ENCODE measurements around the gene DNA2.
"Not testable (repeated sequence)": the region's sequence is repeated elsewhere in the genome, so short reads cannot be mapped to it uniquely, and the experiment has no call there.

The DNA2 gene

DNA sequence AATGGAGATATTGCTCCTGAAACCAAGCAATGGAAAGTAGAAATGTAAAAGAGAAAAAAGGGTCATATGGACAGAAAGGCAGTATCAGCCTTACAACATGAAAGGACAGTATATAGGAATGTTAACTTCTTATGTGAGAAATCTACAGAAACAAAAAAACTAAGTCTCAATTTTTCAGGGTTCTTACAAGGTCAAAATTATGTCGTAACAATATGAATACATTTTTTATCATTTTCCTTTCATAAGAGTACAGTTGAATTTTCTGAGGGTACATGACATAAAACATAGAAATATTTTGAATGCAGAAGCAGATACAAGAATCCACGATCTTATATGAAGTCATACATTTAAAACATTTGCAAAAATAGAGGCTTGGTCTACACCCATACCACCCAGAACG lies 10.7 kb downstream of the DNA2 start:
- H3K9me3 ChIP-seq (ENCODE audit: control insufficient read depth in 5 of 5, low read length in 5 of 5), result no peaks in the 10 kb centered on the region
- no peaks in the 10 kb centered on the region for H3K27me3 ChIP-seq (ENCODE audit: control insufficient read depth in 5 of 5, insufficient read depth in 4 of 5, low read length in 5 of 5)
- no peak overlapping the region for H3K27ac ChIP-seq (ENCODE audit: low read depth, low read length)
- H3K9ac ChIP-seq (ENCODE audit: low read length in 5 of 5), result no peak overlapping the region
- peaks cover 0 to 8% (median 3%) of the 10 kb centered on the region in 5 donors for H3K36me3 ChIP-seq (ENCODE audit: control insufficient read depth in 5 of 5, insufficient read depth in 5 of 5, low read length in 5 of 5)
- no peak overlapping the region for H3K4me3 ChIP-seq (ENCODE audit: low read depth in 1 of 5, low read length in 5 of 5)
- no peaks in the 10 kb centered on the region for H3K4me1 ChIP-seq (ENCODE audit: control insufficient read depth in 5 of 5, insufficient read depth in 5 of 5, low read length in 5 of 5)

DNA sequence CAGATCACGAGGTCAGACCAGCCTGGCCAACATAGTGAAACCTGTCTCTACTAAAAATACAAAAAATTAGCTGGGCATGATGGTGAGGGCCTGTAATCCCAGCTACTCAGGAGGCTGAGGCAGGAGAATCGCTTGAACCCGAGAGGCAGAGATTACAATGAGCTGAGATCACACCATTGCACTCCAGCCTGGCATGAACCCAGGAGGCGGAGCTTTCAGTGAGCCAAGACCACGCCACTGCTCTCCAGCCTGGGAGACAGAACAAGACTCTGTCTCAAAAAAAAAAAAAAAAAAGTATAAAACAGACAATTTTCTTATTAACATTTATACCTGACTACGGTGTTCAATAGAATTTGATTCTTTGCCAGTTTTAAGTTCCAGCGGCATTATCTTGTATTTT lies 22.1 kb downstream of the DNA2 start:
- not testable (repeated sequence) for H3K27me3 ChIP-seq (ENCODE audit: control insufficient read depth in 5 of 5, insufficient read depth in 4 of 5, low read length in 5 of 5); H3K4me3 ChIP-seq (ENCODE audit: low read depth in 1 of 5, low read length in 5 of 5); H3K9ac ChIP-seq (ENCODE audit: low read length in 5 of 5); H3K9me3 ChIP-seq (ENCODE audit: control insufficient read depth in 5 of 5, low read length in 5 of 5); H3K4me1 ChIP-seq (ENCODE audit: control insufficient read depth in 5 of 5, insufficient read depth in 5 of 5, low read length in 5 of 5); H3K27ac ChIP-seq (ENCODE audit: low read depth, low read length); H3K36me3 ChIP-seq (ENCODE audit: control insufficient read depth in 5 of 5, insufficient read depth in 5 of 5, low read length in 5 of 5)

DNA sequence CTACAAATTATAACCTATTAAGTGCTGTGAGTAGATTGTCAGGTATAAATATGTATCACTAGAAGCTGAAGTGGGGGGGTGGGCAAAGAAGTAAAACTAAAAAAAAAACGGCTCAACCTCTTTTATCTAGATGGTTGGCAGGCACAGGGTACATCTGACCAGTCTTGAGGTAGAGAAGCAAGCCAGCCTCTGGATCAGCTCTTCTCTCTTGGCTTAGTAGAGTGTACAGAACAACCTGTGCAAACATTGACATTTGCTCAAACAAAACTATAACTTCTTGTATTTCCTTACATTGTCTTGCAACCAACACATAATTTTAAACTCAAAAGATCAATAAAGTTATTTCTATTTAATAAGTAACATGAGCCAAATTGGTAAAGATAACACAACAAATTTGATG lies 25.6 kb downstream of the DNA2 start:
- H3K27me3 ChIP-seq (ENCODE audit: control insufficient read depth in 5 of 5, insufficient read depth in 4 of 5, low read length in 5 of 5), result no peaks in the 10 kb centered on the region
- peaks cover 0 to 6% (median 0%) of the 10 kb centered on the region in 5 donors for H3K4me1 ChIP-seq (ENCODE audit: control insufficient read depth in 5 of 5, insufficient read depth in 5 of 5, low read length in 5 of 5)
- no peaks in the 10 kb centered on the region for H3K9me3 ChIP-seq (ENCODE audit: control insufficient read depth in 5 of 5, low read length in 5 of 5)
- H3K36me3 ChIP-seq (ENCODE audit: control insufficient read depth in 5 of 5, insufficient read depth in 5 of 5, low read length in 5 of 5), result peaks cover 0 to 8% (median 0%) of the 10 kb centered on the region in 5 donors
- H3K27ac ChIP-seq (ENCODE audit: low read depth, low read length), result no peak overlapping the region
- no peak overlapping the region for H3K9ac ChIP-seq (ENCODE audit: low read length in 5 of 5)
- no peak overlapping the region for H3K4me3 ChIP-seq (ENCODE audit: low read depth in 1 of 5, low read length in 5 of 5)

DNA sequence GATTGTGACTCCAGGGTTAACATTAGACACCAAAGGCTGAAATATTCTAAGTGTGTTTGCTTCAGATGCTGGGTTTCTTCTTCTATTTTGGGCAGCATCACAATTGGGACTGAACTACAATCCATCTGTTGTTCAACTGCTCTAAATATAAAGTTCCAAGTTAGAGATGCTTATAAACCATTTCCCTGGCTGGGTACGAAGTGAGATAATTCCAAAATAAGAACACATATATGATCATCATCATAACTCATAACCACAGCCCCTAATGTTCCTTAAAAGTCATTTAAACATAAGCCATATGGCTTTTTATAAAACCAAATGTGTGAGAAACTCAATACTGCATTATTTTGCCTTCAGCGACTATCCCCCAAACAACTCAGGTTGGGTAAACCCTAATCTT lies 28.8 kb downstream of the DNA2 start:
- no peaks in the 10 kb centered on the region for H3K4me1 ChIP-seq (ENCODE audit: control insufficient read depth in 5 of 5, insufficient read depth in 5 of 5, low read length in 5 of 5)
- H3K4me3 ChIP-seq (ENCODE audit: low read depth in 1 of 5, low read length in 5 of 5), result no peak overlapping the region
- no peaks in the 10 kb centered on the region for H3K27me3 ChIP-seq (ENCODE audit: control insufficient read depth in 5 of 5, insufficient read depth in 4 of 5, low read length in 5 of 5)
- H3K9me3 ChIP-seq (ENCODE audit: control insufficient read depth in 5 of 5, low read length in 5 of 5), result no peaks in the 10 kb centered on the region
- no peak overlapping the region for H3K27ac ChIP-seq (ENCODE audit: low read depth, low read length)
- H3K36me3 ChIP-seq (ENCODE audit: control insufficient read depth in 5 of 5, insufficient read depth in 5 of 5, low read length in 5 of 5), result peaks cover 0 to 8% (median 0%) of the 10 kb centered on the region in 5 donors
- no peak overlapping the region for H3K9ac ChIP-seq (ENCODE audit: low read length in 5 of 5)

DNA sequence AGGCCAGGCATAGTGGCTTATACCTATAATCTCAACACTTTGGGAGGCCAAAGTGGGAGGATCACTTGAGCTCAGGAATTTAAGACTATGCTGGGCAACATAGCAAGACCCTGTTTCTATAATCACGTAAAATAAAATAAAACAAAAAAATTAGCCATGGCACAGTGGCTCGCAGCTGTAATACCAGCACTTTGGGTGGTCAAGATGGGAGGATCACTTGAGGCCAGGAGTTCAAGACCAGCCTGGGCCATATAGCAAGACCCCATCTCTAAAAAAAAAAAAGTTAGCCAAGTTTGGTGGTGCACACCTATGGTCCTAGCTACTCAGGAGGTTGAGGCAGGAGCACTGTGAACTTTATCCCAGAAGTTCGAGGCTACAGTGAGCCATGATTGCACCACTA lies 30.9 kb downstream of the DNA2 start:
- Histone ChIP-seq H3K27me3 (ENCODE audit: control insufficient read depth in 5 of 5, insufficient read depth in 4 of 5, low read length in 5 of 5) (no peaks in the 10 kb centered on the region), H3K4me3 (ENCODE audit: low read depth in 1 of 5, low read length in 5 of 5) (no peak overlapping the region), H3K9me3 (ENCODE audit: control insufficient read depth in 5 of 5, low read length in 5 of 5) (no peaks in the 10 kb centered on the region), H3K9ac (ENCODE audit: low read length in 5 of 5) (no peak overlapping the region), H3K4me1 (ENCODE audit: control insufficient read depth in 5 of 5, insufficient read depth in 5 of 5, low read length in 5 of 5) (no peaks in the 10 kb centered on the region), H3K36me3 (ENCODE audit: control insufficient read depth in 5 of 5, insufficient read depth in 5 of 5, low read length in 5 of 5) (peaks cover 0 to 17% (median 0%) of the 10 kb centered on the region in 5 donors), H3K27ac (ENCODE audit: low read depth, low read length) (no peak overlapping the region)

DNA sequence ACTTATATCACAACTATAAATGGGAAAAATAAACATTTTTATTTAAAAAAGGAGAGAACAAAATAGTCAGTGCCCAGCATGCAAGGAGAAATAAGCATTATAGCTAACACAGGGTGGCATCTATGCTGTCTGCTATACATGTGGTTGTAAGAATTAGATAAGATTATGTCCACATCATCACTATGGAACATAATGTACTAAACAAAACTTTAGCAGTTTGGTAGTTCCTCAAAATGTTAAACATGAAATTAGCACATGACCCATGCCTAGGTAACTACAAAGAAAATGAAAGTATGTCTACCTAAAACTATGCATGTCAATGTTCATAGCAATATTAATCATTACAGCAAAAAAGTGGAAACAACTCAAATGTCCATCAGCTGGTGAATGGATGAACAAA lies 36.0 kb downstream of the DNA2 start:
- peaks cover 0 to 15% (median 0%) of the 10 kb centered on the region in 5 donors for H3K36me3 ChIP-seq (ENCODE audit: control insufficient read depth in 5 of 5, insufficient read depth in 5 of 5, low read length in 5 of 5)

DNA sequence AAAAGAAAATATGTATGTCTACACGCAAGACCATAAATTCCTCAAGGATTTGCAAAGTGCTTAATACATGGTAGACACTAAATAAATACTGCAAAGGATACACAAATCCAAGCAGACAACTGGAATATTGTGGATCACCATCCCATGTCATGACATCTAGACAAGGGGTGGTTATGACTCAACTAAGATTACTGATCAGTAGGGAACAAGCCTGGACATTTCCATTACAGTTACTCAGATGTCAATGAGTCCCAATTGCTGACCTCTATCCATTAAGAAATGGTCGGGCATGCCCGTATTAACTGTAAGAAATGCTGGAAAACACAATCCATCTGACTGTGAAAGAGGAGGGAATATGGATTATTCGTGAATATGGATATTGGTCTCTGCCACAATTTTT lies 37.1 kb downstream of the DNA2 start:
- peaks cover 0 to 15% (median 0%) of the 10 kb centered on the region in 5 donors for H3K36me3 ChIP-seq (ENCODE audit: control insufficient read depth in 5 of 5, insufficient read depth in 5 of 5, low read length in 5 of 5)
- H3K9me3 ChIP-seq (ENCODE audit: control insufficient read depth in 5 of 5, low read length in 5 of 5), result no peaks in the 10 kb centered on the region
- H3K27me3 ChIP-seq (ENCODE audit: control insufficient read depth in 5 of 5, insufficient read depth in 4 of 5, low read length in 5 of 5), result no peaks in the 10 kb centered on the region
- H3K9ac ChIP-seq (ENCODE audit: low read length in 5 of 5), result no peak overlapping the region
- no peaks in the 10 kb centered on the region for H3K4me1 ChIP-seq (ENCODE audit: control insufficient read depth in 5 of 5, insufficient read depth in 5 of 5, low read length in 5 of 5)
- no peak overlapping the region for H3K4me3 ChIP-seq (ENCODE audit: low read depth in 1 of 5, low read length in 5 of 5)
- no peak overlapping the region for H3K27ac ChIP-seq (ENCODE audit: low read depth, low read length)

More for the DNA sequence above, 36.0 kb downstream of the DNA2 start:
- no peak overlapping the region for H3K4me3 ChIP-seq (ENCODE audit: low read depth in 1 of 5, low read length in 5 of 5)
- no peak overlapping the region for H3K9ac ChIP-seq (ENCODE audit: low read length in 5 of 5)
- no peaks in the 10 kb centered on the region for H3K9me3 ChIP-seq (ENCODE audit: control insufficient read depth in 5 of 5, low read length in 5 of 5)
- no peak overlapping the region for H3K27ac ChIP-seq (ENCODE audit: low read depth, low read length)
- no peaks in the 10 kb centered on the region for H3K27me3 ChIP-seq (ENCODE audit: control insufficient read depth in 5 of 5, insufficient read depth in 4 of 5, low read length in 5 of 5)
- no peaks in the 10 kb centered on the region for H3K4me1 ChIP-seq (ENCODE audit: control insufficient read depth in 5 of 5, insufficient read depth in 5 of 5, low read length in 5 of 5)

DNA sequence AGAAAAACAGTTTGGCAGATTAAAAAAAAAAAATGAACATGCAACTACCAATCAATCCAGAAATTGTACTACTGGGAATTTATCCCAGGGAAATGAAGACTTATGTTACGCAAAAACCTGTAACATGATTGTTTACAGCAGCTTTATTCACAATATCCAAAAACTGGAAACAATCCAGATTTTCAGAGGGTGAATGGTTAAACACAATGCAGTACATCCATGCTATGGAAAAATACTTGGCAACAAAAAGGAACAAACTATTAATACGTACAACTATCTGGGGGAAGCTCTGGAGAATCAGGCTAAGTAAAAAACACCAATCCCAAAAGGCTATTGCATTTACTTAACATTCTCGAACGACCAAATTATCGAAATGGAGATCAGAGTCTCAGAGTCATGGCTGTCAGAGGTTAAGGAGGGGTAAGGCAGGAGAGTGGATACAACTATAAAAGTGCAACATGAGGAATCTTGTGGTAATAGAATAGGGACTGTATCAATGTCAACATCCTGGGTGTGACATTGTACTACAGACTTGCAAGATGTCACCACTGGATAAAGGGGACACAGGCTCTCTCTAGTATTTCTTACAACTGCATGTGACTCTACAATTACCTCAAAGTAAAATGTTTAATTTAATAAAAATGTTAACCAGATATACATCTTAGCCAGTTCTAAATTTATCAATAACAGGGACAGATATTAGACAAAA lies 43.2 kb downstream of the DNA2 start:
- no peaks in the 10 kb centered on the region for H3K9me3 ChIP-seq (ENCODE audit: control insufficient read depth in 5 of 5, low read length in 5 of 5)

DNA sequence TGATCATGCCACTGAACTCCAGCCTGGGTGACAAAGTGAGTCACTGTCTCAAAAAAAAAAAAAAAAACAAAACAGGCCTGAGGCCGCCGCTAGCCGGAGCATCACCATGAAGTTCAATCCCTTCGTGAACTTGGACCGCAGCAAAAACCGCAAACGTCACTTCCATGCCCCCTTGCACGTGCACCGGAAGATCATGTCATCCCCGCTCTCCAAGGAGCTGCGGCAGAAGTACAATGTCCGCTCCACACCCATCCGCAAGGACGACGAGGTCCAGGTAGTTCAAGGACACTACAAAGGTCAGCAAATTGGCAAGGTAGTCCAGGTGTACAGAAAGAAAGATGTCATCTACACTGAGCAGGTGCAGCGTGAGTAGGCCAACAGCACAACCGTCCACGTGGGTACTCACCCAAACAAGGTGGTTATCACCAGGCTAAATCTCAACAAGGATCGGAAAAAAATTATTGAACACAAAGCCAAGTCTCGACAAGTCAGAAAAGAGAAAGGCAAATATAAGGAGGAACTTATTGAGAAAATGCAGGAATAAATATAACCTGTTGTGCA lies 47.2 kb downstream of the DNA2 start:
- Histone ChIP-seq H3K27ac (ENCODE audit: low read depth, low read length) (no peak overlapping the region), H3K36me3 (ENCODE audit: control insufficient read depth in 5 of 5, insufficient read depth in 5 of 5, low read length in 5 of 5) (peaks cover 0 to 4% (median 2%) of the 10 kb centered on the region in 5 donors), H3K4me3 (ENCODE audit: low read depth in 1 of 5, low read length in 5 of 5) (no peak overlapping the region), H3K27me3 (ENCODE audit: control insufficient read depth in 5 of 5, insufficient read depth in 4 of 5, low read length in 5 of 5) (no peaks in the 10 kb centered on the region), H3K9ac (ENCODE audit: low read length in 5 of 5) (no peak overlapping the region), H3K9me3 (ENCODE audit: control insufficient read depth in 5 of 5, low read length in 5 of 5) (no peaks in the 10 kb centered on the region), H3K4me1 (ENCODE audit: control insufficient read depth in 5 of 5, insufficient read depth in 5 of 5, low read length in 5 of 5) (peaks cover 0 to 14% (median 7%) of the 10 kb centered on the region in 5 donors)

More for the DNA sequence above, 43.2 kb downstream of the DNA2 start:
- H3K4me3 ChIP-seq (ENCODE audit: low read depth in 1 of 5, low read length in 5 of 5), result no peak overlapping the region
- peaks cover 2 to 5% (median 3%) of the 10 kb centered on the region in 5 donors for H3K36me3 ChIP-seq (ENCODE audit: control insufficient read depth in 5 of 5, insufficient read depth in 5 of 5, low read length in 5 of 5)
- no peak overlapping the region for H3K27ac ChIP-seq (ENCODE audit: low read depth, low read length)
- peaks cover 0 to 2% (median 2%) of the 10 kb centered on the region in 5 donors for H3K4me1 ChIP-seq (ENCODE audit: control insufficient read depth in 5 of 5, insufficient read depth in 5 of 5, low read length in 5 of 5)
- H3K27me3 ChIP-seq (ENCODE audit: control insufficient read depth in 5 of 5, insufficient read depth in 4 of 5, low read length in 5 of 5), result no peaks in the 10 kb centered on the region
- H3K9ac ChIP-seq (ENCODE audit: low read length in 5 of 5), result no peak overlapping the region

DNA sequence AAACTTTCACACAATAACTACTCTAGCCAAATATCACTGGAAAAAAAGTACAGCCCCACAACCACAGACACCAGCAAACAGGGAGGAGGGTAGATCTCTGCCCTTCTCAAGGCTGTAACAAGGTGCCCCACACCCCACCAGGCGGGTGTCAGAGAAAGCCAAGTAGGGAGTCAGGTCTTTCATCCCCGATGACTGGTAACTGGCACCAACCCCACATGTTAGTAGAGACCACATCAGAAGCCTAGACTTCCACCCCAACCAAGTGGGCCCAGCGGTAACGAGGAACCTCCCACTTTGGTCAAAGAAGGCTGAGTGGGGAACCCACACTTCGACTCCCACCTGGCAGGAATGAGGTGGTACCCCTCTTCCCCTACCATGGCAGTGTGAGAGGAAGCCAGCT lies 48.3 kb downstream of the DNA2 start:
- Histone ChIP-seq H3K9ac (ENCODE audit: low read length in 5 of 5) (peak overlapping the region in 4 of 5 donors; percentile 30 to 66 (median 58)), H3K27me3 (ENCODE audit: control insufficient read depth in 5 of 5, insufficient read depth in 4 of 5, low read length in 5 of 5) (no peaks in the 10 kb centered on the region), H3K4me1 (ENCODE audit: control insufficient read depth in 5 of 5, insufficient read depth in 5 of 5, low read length in 5 of 5) (peaks cover 0 to 14% (median 7%) of the 10 kb centered on the region in 5 donors), H3K36me3 (ENCODE audit: control insufficient read depth in 5 of 5, insufficient read depth in 5 of 5, low read length in 5 of 5) (peaks cover 0 to 4% (median 2%) of the 10 kb centered on the region in 5 donors), H3K27ac (ENCODE audit: low read depth, low read length) (peak overlapping the region; percentile 49), H3K4me3 (ENCODE audit: low read depth in 1 of 5, low read length in 5 of 5) (peak overlapping the region in 3 of 5 donors; percentile 15 to 40 (median 26)), H3K9me3 (ENCODE audit: control insufficient read depth in 5 of 5, low read length in 5 of 5) (no peaks in the 10 kb centered on the region)

All from subcutaneous abdominal adipose tissue (tissue), 5 donors.